ENCODE results near the gene ATP6AP2.
A peak's percentile ranks its signal among the peaks of the same experiment; 100 is the strongest.
"Not testable (repeated sequence)": the region's sequence is repeated elsewhere in the genome, so short reads cannot be mapped to it uniquely, and the experiment has no call there.

ATP6AP2 gene

GRCh38 chrX:40580537-40581335 is at the start of gene ATP6AP2:
TSS of gene ATP6AP2 (plus strand) at chrX:40580970. CDS start at chrX:40581066, 96 bp downstream.
- DNase-seq, result peak; percentile 95

- no peak for DNase-seq
These were observed 49.5 kb upstream of the ATP6AP2 start for GRCh38 chrX:40531056-40531826.

- DNase-seq, result no peak
These were observed 43.5 kb upstream of the ATP6AP2 start for GRCh38 chrX:40537310-40537709.

- no peak for DNase-seq
These were observed 42.4 kb upstream of the ATP6AP2 start for GRCh38 chrX:40538406-40538805.

GRCh38 chrX:40539214-40540142 is 41.3 kb upstream of the ATP6AP2 start:
- peak; percentile 73 for DNase-seq

GRCh38 chrX:40542208-40542607 is 38.6 kb upstream of the ATP6AP2 start:
- no peak for DNase-seq

- DNase-seq, result no peak
These were observed 37.8 kb upstream of the ATP6AP2 start for GRCh38 chrX:40542972-40543371.

GRCh38 chrX:40543661-40544328 is 37.0 kb upstream of the ATP6AP2 start:
- peak; percentile 34 for DNase-seq

- DNase-seq, result peak; percentile 8
These were observed 36.2 kb upstream of the ATP6AP2 start for GRCh38 chrX:40544343-40545266.

- no peak for DNase-seq
These were observed 33.9 kb upstream of the ATP6AP2 start for GRCh38 chrX:40546870-40547269.

- peak; percentile 87 for DNase-seq
These were observed 30.7 kb upstream of the ATP6AP2 start for GRCh38 chrX:40550066-40550465.

- peak; percentile 36 for DNase-seq
These were observed 28.0 kb upstream of the ATP6AP2 start for GRCh38 chrX:40552768-40553167.

- no peak for DNase-seq
These were observed 22.2 kb upstream of the ATP6AP2 start for GRCh38 chrX:40558590-40558989.

- no peak for DNase-seq
These were observed 17.0 kb upstream of the ATP6AP2 start for GRCh38 chrX:40563784-40564183.

- DNase-seq, result no peak
These were observed 16.3 kb upstream of the ATP6AP2 start for GRCh38 chrX:40564447-40564846.

GRCh38 chrX:40570346-40571093 is 10.2 kb upstream of the ATP6AP2 start:
- peak; percentile 7 for DNase-seq

- not testable (repeated sequence) for DNase-seq
These were observed 9.6 kb upstream of the ATP6AP2 start for GRCh38 chrX:40571164-40571563.

GRCh38 chrX:40571600-40571999 is 9.2 kb upstream of the ATP6AP2 start:
- no peak for DNase-seq

GRCh38 chrX:40573763-40574162 is 7.0 kb upstream of the ATP6AP2 start:
- peak; percentile 62 for DNase-seq

GRCh38 chrX:40575411-40575810 is 5.4 kb upstream of the ATP6AP2 start:
- peak; percentile 8 for DNase-seq

All from RPMI8226 (cell line).